ENCODE measurements around the gene EDA2R. TPM values are rescaled to one million over a fixed set of nuclear protein-coding genes. Genes with fewer than 3 reads are reported as not detected.

EDA2R gene
- total RNA-seq, 1 donor from 2014 or later: 8.0 TPM

DNA sequence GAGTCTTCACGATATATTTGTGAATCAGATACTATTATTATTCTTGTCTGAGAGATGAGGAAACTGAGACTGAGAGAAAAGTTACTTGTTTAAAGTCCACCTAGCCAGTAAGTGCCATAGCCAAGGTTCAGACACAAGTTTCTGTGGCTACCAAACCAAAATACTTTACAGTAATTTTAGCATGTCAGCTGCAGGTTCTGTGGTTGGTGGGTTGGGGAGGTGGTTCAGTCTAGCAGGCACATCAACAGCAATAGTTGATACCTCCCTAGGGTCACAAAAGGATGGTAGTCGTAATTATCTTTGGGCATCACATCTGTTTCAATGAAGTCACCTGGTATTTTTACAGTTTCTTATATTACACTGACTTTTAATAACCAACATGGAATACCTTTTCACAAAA is 35.6 kb upstream of the EDA2R start:
- Mint-ChIP-seq H3K36me3 (no peaks in the 10 kb centered on the region), H3K4me3 (no peak overlapping the region), H3K4me1 (no peaks in the 10 kb centered on the region), H3K9me3 (no peaks in the 10 kb centered on the region), H3K27me3 (ENCODE audit: insufficient read depth, low read depth) (no peaks in the 10 kb centered on the region), H3K27ac (no peak overlapping the region)
- H3F3A ChIP-seq (ENCODE audit: low read depth): no peaks in the 10 kb centered on the region
- H3K27ac ChIP-seq: no peak overlapping the region
- H3K27me3 ChIP-seq: no peaks in the 10 kb centered on the region
- H3K4me1 ChIP-seq: no peaks in the 10 kb centered on the region
- H2AFZ ChIP-seq (replicated peaks): no peak overlapping the region
- no peak overlapping the region for H3K4me2 ChIP-seq
- no peak overlapping the region for H3K9ac ChIP-seq
- no peak overlapping the region for H3K4me3 ChIP-seq
- no peaks in the 10 kb centered on the region for H3K79me2 ChIP-seq (ENCODE audit: low read depth)
- H4K20me1 ChIP-seq (ENCODE audit: low read depth): no peaks in the 10 kb centered on the region
- TF ChIP-seq, protein P1, sequence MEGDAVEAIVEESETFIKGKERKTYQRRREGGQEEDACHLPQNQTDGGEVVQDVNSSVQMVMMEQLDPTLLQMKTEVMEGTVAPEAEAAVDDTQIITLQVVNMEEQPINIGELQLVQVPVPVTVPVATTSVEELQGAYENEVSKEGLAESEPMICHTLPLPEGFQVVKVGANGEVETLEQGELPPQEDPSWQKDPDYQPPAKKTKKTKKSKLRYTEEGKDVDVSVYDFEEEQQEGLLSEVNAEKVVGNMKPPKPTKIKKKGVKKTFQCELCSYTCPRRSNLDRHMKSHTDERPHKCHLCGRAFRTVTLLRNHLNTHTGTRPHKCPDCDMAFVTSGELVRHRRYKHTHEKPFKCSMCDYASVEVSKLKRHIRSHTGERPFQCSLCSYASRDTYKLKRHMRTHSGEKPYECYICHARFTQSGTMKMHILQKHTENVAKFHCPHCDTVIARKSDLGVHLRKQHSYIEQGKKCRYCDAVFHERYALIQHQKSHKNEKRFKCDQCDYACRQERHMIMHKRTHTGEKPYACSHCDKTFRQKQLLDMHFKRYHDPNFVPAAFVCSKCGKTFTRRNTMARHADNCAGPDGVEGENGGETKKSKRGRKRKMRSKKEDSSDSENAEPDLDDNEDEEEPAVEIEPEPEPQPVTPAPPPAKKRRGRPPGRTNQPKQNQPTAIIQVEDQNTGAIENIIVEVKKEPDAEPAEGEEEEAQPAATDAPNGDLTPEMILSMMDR (IDR thresholded peaks at IDR 0.05): no peak
- TF ChIP-seq EZH2 (IDR thresholded peaks at IDR 0.05): no peak
- no peak for TF ChIP-seq EZH2phosphoT487 (IDR thresholded peaks at IDR 0.05)
- DNase-seq (ENCODE audit: low spot score): no peak
- H3K9me3 ChIP-seq (ENCODE audit: low read depth): peaks cover 3% of the 10 kb centered on the region
- no peaks in the 10 kb centered on the region for H3K36me3 ChIP-seq

DNA sequence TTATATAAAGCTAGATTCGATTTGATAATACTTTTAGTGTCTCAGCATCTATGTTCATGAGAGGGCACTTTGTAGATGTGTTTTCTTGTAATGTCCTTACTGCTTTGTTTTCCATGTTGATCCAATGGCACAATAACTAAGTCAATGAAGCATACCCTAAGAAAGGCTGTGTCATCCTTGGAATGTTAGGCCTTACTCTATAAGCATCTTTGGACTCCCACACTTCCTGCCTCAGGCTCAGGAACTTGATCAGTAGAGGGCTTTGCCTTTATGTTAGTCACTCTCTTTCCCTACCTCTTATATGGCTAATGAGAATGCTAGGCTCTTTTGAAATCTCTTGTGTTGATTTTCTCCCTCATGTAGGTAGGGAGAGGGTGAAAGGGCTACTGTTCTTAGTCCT is 33.2 kb upstream of the EDA2R start:
- no peaks in the 10 kb centered on the region for H3K9me3 Mint-ChIP-seq
- no peaks in the 10 kb centered on the region for H3K79me2 ChIP-seq (ENCODE audit: low read depth)
- H3K27ac Mint-ChIP-seq: no peak overlapping the region
- H3K27me3 Mint-ChIP-seq (ENCODE audit: insufficient read depth, low read depth): no peaks in the 10 kb centered on the region
- no peak overlapping the region for H3K9ac ChIP-seq
- H3K36me3 Mint-ChIP-seq: no peaks in the 10 kb centered on the region
- no peak overlapping the region for H2AFZ ChIP-seq (replicated peaks)
- no peaks in the 10 kb centered on the region for H3K4me1 ChIP-seq
- no peaks in the 10 kb centered on the region for H3K4me1 Mint-ChIP-seq
- no peaks in the 10 kb centered on the region for H3K36me3 ChIP-seq
- H3K4me2 ChIP-seq: no peak overlapping the region
- H3K27me3 ChIP-seq: no peaks in the 10 kb centered on the region
- no peak for TF ChIP-seq EZH2phosphoT487 (IDR thresholded peaks at IDR 0.05)
- TF ChIP-seq, protein P1 (IDR thresholded peaks at IDR 0.05): no peak
- H3K27ac ChIP-seq: no peak overlapping the region
- no peak overlapping the region for H3K4me3 Mint-ChIP-seq
- no peaks in the 10 kb centered on the region for H3F3A ChIP-seq (ENCODE audit: low read depth)
- H3K9me3 ChIP-seq (ENCODE audit: low read depth): peaks cover 3% of the 10 kb centered on the region
- DNase-seq (ENCODE audit: low spot score): no peak
- H3K4me3 ChIP-seq: no peak overlapping the region
- no peaks in the 10 kb centered on the region for H4K20me1 ChIP-seq (ENCODE audit: low read depth)

DNA sequence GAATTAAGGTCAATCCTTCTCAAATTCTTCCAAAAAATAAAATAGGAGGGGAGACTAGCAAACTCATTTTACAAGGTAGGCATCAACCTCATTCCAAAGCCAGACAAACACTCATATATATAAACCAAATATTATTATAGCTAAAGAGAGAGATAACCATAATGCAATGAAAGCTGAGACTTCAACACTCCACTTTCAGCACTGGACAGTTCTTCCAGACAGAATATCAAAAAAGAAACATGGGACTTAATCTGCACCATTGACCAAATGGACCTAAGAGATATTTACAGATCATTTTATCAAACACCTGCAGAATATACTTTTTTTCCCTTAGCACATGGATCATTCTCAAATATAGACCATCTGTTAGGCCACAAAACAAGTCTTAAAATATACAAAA is 15.5 kb upstream of the EDA2R start:
- Mint-ChIP-seq H3K36me3 (no peaks in the 10 kb centered on the region), H3K27me3 (ENCODE audit: insufficient read depth, low read depth) (no peaks in the 10 kb centered on the region), H3K27ac (no peak overlapping the region), H3K4me1 (no peaks in the 10 kb centered on the region), H3K9me3 (peaks cover 3% of the 10 kb centered on the region), H3K4me3 (no peak overlapping the region)
- H3K9me3 ChIP-seq (ENCODE audit: low read depth): peaks cover 8% of the 10 kb centered on the region
- H3K36me3 ChIP-seq: no peaks in the 10 kb centered on the region
- H3K9ac ChIP-seq: no peak overlapping the region
- DNase-seq (ENCODE audit: low spot score): no peak
- no peaks in the 10 kb centered on the region for H4K20me1 ChIP-seq (ENCODE audit: low read depth)
- no peak overlapping the region for H3K27ac ChIP-seq
- no peaks in the 10 kb centered on the region for H3F3A ChIP-seq (ENCODE audit: low read depth)
- H3K4me1 ChIP-seq: no peaks in the 10 kb centered on the region
- H3K4me2 ChIP-seq: no peak overlapping the region
- H2AFZ ChIP-seq (replicated peaks): no peak overlapping the region
- H3K79me2 ChIP-seq (ENCODE audit: low read depth): no peaks in the 10 kb centered on the region
- TF ChIP-seq, protein P1 (IDR thresholded peaks at IDR 0.05): no peak
- TF ChIP-seq EZH2phosphoT487 (IDR thresholded peaks at IDR 0.05) (no peak), EZH2 (IDR thresholded peaks at IDR 0.05) (no peak)
- no peak overlapping the region for H3K4me3 ChIP-seq
- H3K27me3 ChIP-seq: no peaks in the 10 kb centered on the region

Data from neural progenitor cell (in vitro differentiated cells).